Left lung (tissue), 10 donors: ENCODE data around the gene SLC6A8. TPM values are rescaled to one million over a fixed set of nuclear protein-coding genes. Genes with fewer than 3 reads are reported as not detected.
"Not testable (repeated sequence)": the region's sequence is repeated elsewhere in the genome, so short reads cannot be mapped to it uniquely, and the experiment has no call there.

Experiments used
- ATAC-seq: fragments of 200-7000 bp; cut with Tn5 transposase; one replicate; pipeline ENCODE4 v1.9.1; 2020; ENCODE audit warnings: moderate library complexity
- DNase-seq, 4 donors: peaks; one replicate each; pipeline ENCODE4 v3.0.0-alpha.2; 2013 to 2020
- H3K27ac ChIP-seq, 2 donors: fragments of 200-600 bp; sonication (generic) in 1 of 2; one replicate each; pipeline versions ENCODE4 v1.5.0 to v1.8.0; 2020 to 2021
- H3K27me3 ChIP-seq, 2 donors: fragments of 200-600 bp; sonication (generic) in 1 of 2; one replicate each; pipeline versions ENCODE4 v1.5.0 to v1.8.0; 2020 to 2021
- H3K36me3 ChIP-seq, 2 donors: fragments of 200-600 bp; sonication (generic) in 1 of 2; one replicate each; pipeline versions ENCODE4 v1.5.0 to v1.8.0; 2020 to 2021
- H3K4me1 ChIP-seq, 2 donors: fragments of 200-600 bp; one replicate each; pipeline ENCODE4 v1.8.0; 2021
- H3K4me3 ChIP-seq, 2 donors: fragments of 200-600 bp; sonication (generic) in 1 of 2; one replicate each; pipeline versions ENCODE4 v1.5.0 to v1.8.0; 2020 to 2021; ENCODE audit warnings: mild to moderate bottlenecking in 1 of 2
- H3K9me3 ChIP-seq, 2 donors: fragments of 200-600 bp; sonication (generic) in 1 of 2; one replicate each; pipeline versions ENCODE4 v1.5.0 to v1.8.0; 2020 to 2021
- CTCF ChIP-seq, 2 donors: fragments of 200-600 bp; sonication (generic) in 1 of 2; IDR thresholded peaks; one replicate each; pipeline versions ENCODE4 v1.5.0 to v1.8.0; 2021; ENCODE audit warnings: antibody characterized with exemption in 2 of 2
- intact Hi-C, 2 donors: fragments of 100-400 bp; cut with DNase I; formaldehyde crosslinking; loops; one replicate each; pipeline versions ENCODE4 v1.11.2 to v1.14.2; 2022
- polyA plus RNA-seq, 6 donors: library from polyadenylated mRNA; unstranded; fragments of 120-200 nt; gene quantifications; one replicate each; pipeline ENCODE4 v1.2.1, GENCODE V29; 2013; ENCODE audit not compliant: insufficient read length in 6 of 6
- total RNA-seq, 2 donors: library from RNA; stranded (reverse); fragmentation: NEBNext Ultra II Directional; extraction: Animal tissue kit (Norgen Biotek cat#: 25700); gene quantifications; one replicate each; pipeline ENCODE4 v1.2.1, GENCODE V29; 2021
- donor health status: DM: no; HTN: yes; CAD: no.
- donor health status: DM: no; HTN: no; CAD: no.

The SLC6A8 gene
- total and polyA plus RNA-seq, 8 donors, result 6.8 to 12.1 (median 10.2) TPM

DNA sequence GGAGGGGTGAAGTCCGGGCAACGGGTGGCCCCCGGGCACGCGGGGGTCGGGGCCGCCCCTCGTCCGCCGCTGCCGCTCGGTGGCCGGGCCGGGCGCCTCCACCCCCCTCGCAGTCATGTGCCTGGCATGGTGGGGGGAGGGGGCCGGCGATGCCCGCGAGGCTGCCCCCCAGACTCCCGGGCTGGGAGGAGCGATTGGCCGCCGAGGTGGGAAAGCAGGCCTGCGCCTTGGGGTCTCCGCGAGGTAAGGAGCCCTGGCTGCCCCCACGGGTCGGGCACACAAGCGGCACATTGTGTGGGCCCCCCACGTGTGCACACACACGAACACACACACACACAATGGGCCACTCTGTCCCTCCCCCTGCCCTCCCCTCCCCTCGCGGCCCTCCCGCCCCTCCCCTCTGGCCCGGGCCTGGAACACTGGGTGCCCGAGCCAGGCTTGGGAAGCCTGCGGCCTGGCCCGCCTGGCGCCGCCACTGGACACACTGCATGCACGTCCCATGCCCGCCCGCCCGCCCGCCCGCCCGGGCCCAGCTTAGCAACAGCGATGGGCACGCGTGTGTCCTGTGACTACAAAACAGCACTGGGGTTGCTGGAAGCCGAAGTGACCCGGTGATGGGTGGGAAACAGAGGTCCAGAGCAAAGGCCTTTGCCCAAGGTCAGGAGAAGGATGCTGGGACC is 1.3 kb downstream of the SLC6A8 start:
- peak overlapping the region in 1 of 2 donors; percentile 25 for H3K4me3 ChIP-seq
- DNase-seq, result no peak
- no peak overlapping the region for H3K27ac ChIP-seq
- H3K36me3 ChIP-seq, result no peaks in the 10 kb centered on the region
- H3K27me3 ChIP-seq, result peaks cover 0 to 55% of the 10 kb centered on the region in 2 donors
- H3K9me3 ChIP-seq, result no peaks in the 10 kb centered on the region
- no peak for TF ChIP-seq CTCF (IDR thresholded peaks at IDR 0.05)
- ATAC-seq, result no peak
- intact Hi-C loops, result no loop called here
- H3K4me1 ChIP-seq, result no peaks in the 10 kb centered on the region

- Histone ChIP-seq H3K4me1 (no peaks in the 10 kb centered on the region), H3K27me3 (peaks cover 0 to 48% of the 10 kb centered on the region in 2 donors), H3K4me3 (no peak overlapping the region), H3K9me3 (no peaks in the 10 kb centered on the region), H3K36me3 (no peaks in the 10 kb centered on the region), H3K27ac (no peak overlapping the region)
- no peak for TF ChIP-seq CTCF (IDR thresholded peaks at IDR 0.05)
- ATAC-seq (no peak), DNase-seq (no peak)
- intact Hi-C loops, result no loop called here
Observed at GRCh38 chrX:153689654-153690465, 2.1 kb downstream of the SLC6A8 start.

- no peak for ATAC-seq
- H3K36me3 ChIP-seq, result no peaks in the 10 kb centered on the region
- no peak overlapping the region for H3K4me3 ChIP-seq
- H3K4me1 ChIP-seq, result no peaks in the 10 kb centered on the region
- peak in 1 of 4 donors; percentile 35 for DNase-seq
- H3K27ac ChIP-seq, result no peak overlapping the region
- intact Hi-C loops, result no loop called here
- peaks cover 0 to 42% of the 10 kb centered on the region in 2 donors for H3K27me3 ChIP-seq
- no peaks in the 10 kb centered on the region for H3K9me3 ChIP-seq
- TF ChIP-seq CTCF (IDR thresholded peaks at IDR 0.05), result no peak
Observed at GRCh38 chrX:153690466-153690865, 2.7 kb downstream of the SLC6A8 start.

DNA sequence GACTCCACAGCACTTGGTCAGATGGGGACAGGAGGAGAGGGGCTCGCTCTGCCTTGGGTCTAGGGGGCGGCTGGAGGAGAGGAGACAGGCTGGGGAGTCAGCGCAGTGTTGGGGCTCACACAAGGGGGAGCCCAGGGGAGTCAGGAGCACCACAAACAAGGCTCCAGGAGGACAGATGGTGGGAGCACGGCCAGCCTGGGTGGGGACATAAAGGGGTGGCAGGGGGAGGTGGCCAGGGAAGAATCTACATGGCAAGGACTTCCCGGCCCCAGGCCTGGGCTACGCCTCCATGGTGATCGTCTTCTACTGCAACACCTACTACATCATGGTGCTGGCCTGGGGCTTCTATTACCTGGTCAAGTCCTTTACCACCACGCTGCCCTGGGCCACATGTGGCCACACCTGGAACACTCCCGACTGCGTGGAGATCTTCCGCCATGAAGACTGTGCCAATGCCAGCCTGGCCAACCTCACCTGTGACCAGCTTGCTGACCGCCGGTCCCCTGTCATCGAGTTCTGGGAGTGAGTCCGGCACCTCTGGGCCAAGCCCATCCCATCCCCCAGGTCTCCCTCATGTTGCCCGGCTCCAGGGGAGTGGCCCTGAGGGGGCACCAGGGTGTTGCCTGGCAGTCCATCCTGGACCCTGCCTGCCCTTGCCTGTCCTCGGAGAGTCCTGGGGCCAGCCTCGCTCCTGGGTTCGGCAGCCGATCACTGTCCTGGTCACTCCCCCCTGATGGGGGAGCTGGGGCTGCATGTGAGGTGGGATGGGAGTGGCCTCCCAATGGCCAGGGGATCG is 3.5 kb downstream of the SLC6A8 start:
- H3K27ac ChIP-seq, H3K9me3 ChIP-seq, ATAC-seq, intact Hi-C loops, H3K4me3 ChIP-seq, H3K4me1 ChIP-seq, H3K36me3 ChIP-seq: not testable (repeated sequence)
- peak in 1 of 4 donors; percentile 46 for DNase-seq
- H3K27me3 ChIP-seq, result peaks cover 0 to 34% of the 10 kb centered on the region in 2 donors

DNA sequence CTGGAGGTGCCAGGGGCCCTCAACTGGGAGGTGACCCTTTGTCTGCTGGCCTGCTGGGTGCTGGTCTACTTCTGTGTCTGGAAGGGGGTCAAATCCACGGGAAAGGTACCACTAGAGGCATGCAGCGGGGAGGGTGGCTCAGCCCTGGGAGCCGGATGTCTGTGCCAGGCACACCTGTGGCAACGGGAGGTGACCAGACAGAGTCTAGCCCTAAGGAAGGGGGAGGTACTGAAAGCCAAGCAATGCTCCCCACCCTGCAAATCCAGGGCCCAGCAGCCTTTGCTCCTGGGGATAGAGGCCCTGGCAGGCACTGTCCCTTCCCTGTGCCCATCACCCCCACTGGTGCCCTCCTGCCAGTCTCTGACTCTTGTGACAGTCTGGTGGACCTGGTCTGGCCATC is 4.3 kb downstream of the SLC6A8 start:
- TF ChIP-seq CTCF (IDR thresholded peaks at IDR 0.05), result no peak
- Histone ChIP-seq H3K4me1 (no peaks in the 10 kb centered on the region), H3K36me3 (peaks cover 0 to 11% of the 10 kb centered on the region in 2 donors), H3K9me3 (no peaks in the 10 kb centered on the region), H3K27ac (no peak overlapping the region), H3K27me3 (peaks cover 0 to 27% of the 10 kb centered on the region in 2 donors), H3K4me3 (no peak overlapping the region)
- intact Hi-C loops, result no loop called here
- ATAC-seq (no peak), DNase-seq (no peak)
